NT2/D1 (cell line): ENCODE measurements around the gene PCGF6.
"Not testable (repeated sequence)": the region's sequence is repeated elsewhere in the genome, so short reads cannot be mapped to it uniquely, and the experiment has no call there.

ENCODE experiments used
- DNase-seq: peaks from one replicate; pipeline ENCODE4 v3.0.0-alpha.2; 2011; ENCODE audit warnings: low read depth, low spot score
- H3K27me3 ChIP-seq: 2 replicates; pipeline ENCODE4 v1.6.0; 2011; ENCODE audit warnings: mild to moderate bottlenecking; ENCODE audit not compliant: insufficient read length, insufficient read depth
- H3K36me3 ChIP-seq: 2 replicates; pipeline ENCODE4 v1.6.1; 2011; ENCODE audit warnings: mild to moderate bottlenecking, low read length, mixed read lengths; ENCODE audit not compliant: insufficient read depth, insufficient read length
- H3K4me1 ChIP-seq: 2 replicates; pipeline ENCODE4 v1.5.1; 2011; ENCODE audit not compliant: insufficient read depth, insufficient read length
- H3K4me3 ChIP-seq: 2 replicates; pipeline ENCODE4 v1.5.1; 2011; ENCODE audit warnings: low read depth; ENCODE audit not compliant: insufficient read length
- H3K9ac ChIP-seq: 2 replicates; pipeline ENCODE4 v1.6.0; 2011; ENCODE audit warnings: low read depth; ENCODE audit not compliant: insufficient read length
- H3K9me3 ChIP-seq: 2 replicates; pipeline ENCODE4 v1.5.1; 2011; ENCODE audit warnings: mild to moderate bottlenecking, low read length; ENCODE audit not compliant: insufficient read depth
- SUZ12 ChIP-seq: IDR thresholded peaks from 2 replicates; pipeline ENCODE4 v1.6.1; 2011; ENCODE audit not compliant: insufficient read length, insufficient read depth; ENCODE audit errors: extremely low read depth
- YY1 ChIP-seq: IDR thresholded peaks from 2 replicates; pipeline ENCODE4 v1.6.1; 2011; ENCODE audit not compliant: insufficient read length, insufficient read depth
- ZNF274 ChIP-seq: IDR thresholded peaks from 2 replicates; pipeline ENCODE4 v1.6.1; 2011; ENCODE audit warnings: mild to moderate bottlenecking, low read depth, low read length

Gene PCGF6

GRCh38 chr10:103374263-103374662 is 23.3 kb upstream of the PCGF6 start:
- H3K9me3 ChIP-seq, result no peaks in the 10 kb centered on the region
- DNase-seq, result no peak
- no peak overlapping the region for H3K4me3 ChIP-seq
- H3K27me3 ChIP-seq, result no peaks in the 10 kb centered on the region
- no peak overlapping the region for H3K9ac ChIP-seq
- no peaks in the 10 kb centered on the region for H3K4me1 ChIP-seq
- H3K36me3 ChIP-seq, result peaks cover 27% of the 10 kb centered on the region
- TF ChIP-seq ZNF274 (no peak), SUZ12 (no peak), YY1 (no peak)

- Histone ChIP-seq H3K27me3 (no peaks in the 10 kb centered on the region), H3K36me3 (peaks cover 27% of the 10 kb centered on the region), H3K9me3 (no peaks in the 10 kb centered on the region), H3K4me3 (no peak overlapping the region), H3K9ac (no peak overlapping the region), H3K4me1 (no peaks in the 10 kb centered on the region)
- no peak for DNase-seq
- TF ChIP-seq SUZ12 (no peak), ZNF274 (no peak), YY1 (no peak)
Observed at GRCh38 chr10:103373544-103373943, 22.6 kb upstream of the PCGF6 start.

GRCh38 chr10:103367782-103368518 is 17.0 kb upstream of the PCGF6 start, which contains the start of gene TAF5:
Gene TAF5, plus strand, starts transcription at chr10:103367976. Its CDS starts 14 bp downstream, at chr10:103367990.
- Histone ChIP-seq H3K36me3 (no peaks in the 10 kb centered on the region), H3K9ac (peak within 1 kb of the TSS; percentile 89), H3K4me3 (peak within 1 kb of the TSS; percentile 84), H3K4me1 (no peaks in the 10 kb centered on the region), H3K9me3 (no peaks in the 10 kb centered on the region), H3K27me3 (no peaks in the 10 kb centered on the region)
- DNase-seq, result peak; percentile 86
- no peak for TF ChIP-seq SUZ12
- TF ChIP-seq YY1, result peak; percentile 92

- no peaks in the 10 kb centered on the region for H3K36me3 ChIP-seq
- H3K4me3 ChIP-seq, result peak overlapping the region; percentile 84
- no peak for TF ChIP-seq YY1
- no peak for TF ChIP-seq SUZ12
- TF ChIP-seq ZNF274, result no peak
- H3K27me3 ChIP-seq, result no peaks in the 10 kb centered on the region
- H3K9ac ChIP-seq, result no peak overlapping the region
- no peaks in the 10 kb centered on the region for H3K4me1 ChIP-seq
- H3K9me3 ChIP-seq, result no peaks in the 10 kb centered on the region
- no peak for DNase-seq
Observed at GRCh38 chr10:103367379-103367781, 16.4 kb upstream of the PCGF6 start.

GRCh38 chr10:103360791-103361190 is 9.9 kb upstream of the PCGF6 start:
- H3K9ac ChIP-seq, DNase-seq, H3K4me1 ChIP-seq, H3K27me3 ChIP-seq, H3K4me3 ChIP-seq, H3K9me3 ChIP-seq, H3K36me3 ChIP-seq: not testable (repeated sequence)

GRCh38 chr10:103359493-103359892 is 8.6 kb upstream of the PCGF6 start:
- H3K9ac ChIP-seq, result not testable (repeated sequence)

GRCh38 chr10:103355906-103356599 is 5.1 kb upstream of the PCGF6 start:
- Histone ChIP-seq H3K27me3 (no peaks in the 10 kb centered on the region), H3K4me1 (no peaks in the 10 kb centered on the region), H3K9ac (no peak overlapping the region), H3K36me3 (no peaks in the 10 kb centered on the region), H3K9me3 (no peaks in the 10 kb centered on the region), H3K4me3 (no peak overlapping the region)
- TF ChIP-seq SUZ12, result no peak
- TF ChIP-seq ZNF274, result no peak
- no peak for TF ChIP-seq YY1
- DNase-seq, result no peak

More at GRCh38 chr10:103359493-103359892, 8.6 kb upstream of the PCGF6 start:
- not testable (repeated sequence) for H3K9me3 ChIP-seq, DNase-seq, H3K4me3 ChIP-seq, H3K4me1 ChIP-seq, H3K27me3 ChIP-seq, H3K36me3 ChIP-seq

- not testable (repeated sequence) for H3K4me1 ChIP-seq, H3K4me3 ChIP-seq, H3K9me3 ChIP-seq, H3K36me3 ChIP-seq, H3K27me3 ChIP-seq, H3K9ac ChIP-seq
- DNase-seq, result peak; percentile 15
Observed at GRCh38 chr10:103354567-103354966, 3.6 kb upstream of the PCGF6 start.
